Measurements from ENCODE around the gene TMOD2. TPM values are rescaled to one million over a fixed set of nuclear protein-coding genes. Genes with fewer than 3 reads are reported as not detected.

TMOD2 gene
- total RNA-seq, 1 donor from 2014 or later = 4.3 TPM

DNA sequence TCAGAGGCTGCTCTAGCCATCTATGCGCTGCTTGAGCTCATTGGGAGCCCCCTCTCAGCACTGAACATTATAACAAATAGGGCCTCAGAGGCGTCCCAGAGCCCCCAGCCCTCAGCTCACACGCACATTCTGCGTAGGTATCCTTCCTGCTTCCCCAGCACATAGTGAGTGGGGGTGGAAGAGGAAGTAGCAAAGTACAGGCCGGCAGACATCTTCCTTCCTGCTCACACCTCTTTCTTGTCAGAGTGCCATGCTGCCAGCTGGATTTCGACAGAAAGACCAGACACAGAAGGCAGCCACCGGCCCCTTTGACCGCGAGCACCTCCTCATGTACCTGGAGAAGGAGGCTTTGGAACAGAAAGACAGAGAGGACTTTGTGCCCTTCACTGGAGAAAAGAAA is 16.6 kb downstream of the TMOD2 start:
- H3K4me1 Mint-ChIP-seq (ENCODE audit: unreplicated experiment) = no peaks in the 10 kb centered on the region
- H3K4me3 Mint-ChIP-seq (ENCODE audit: unreplicated experiment) = no peak overlapping the region
- H3K36me3 Mint-ChIP-seq (ENCODE audit: unreplicated experiment) = peaks cover 18% of the 10 kb centered on the region
- no peaks in the 10 kb centered on the region for H3K27me3 Mint-ChIP-seq (ENCODE audit: unreplicated experiment)
- H3K9me3 Mint-ChIP-seq (ENCODE audit: unreplicated experiment) = no peaks in the 10 kb centered on the region
- H3K27ac Mint-ChIP-seq (ENCODE audit: unreplicated experiment) = no peak overlapping the region
- no peak for TF ChIP-seq CTCF (IDR thresholded peaks at IDR 0.05)
- DNase-seq (ENCODE audit: extremely low spot score, unreplicated experiment) = no peak

- no peak for TF ChIP-seq CTCF (IDR thresholded peaks at IDR 0.05)
- Mint-ChIP-seq H3K27ac (ENCODE audit: unreplicated experiment) (no peak overlapping the region), H3K27me3 (ENCODE audit: unreplicated experiment) (no peaks in the 10 kb centered on the region), H3K9me3 (ENCODE audit: unreplicated experiment) (no peaks in the 10 kb centered on the region), H3K36me3 (ENCODE audit: unreplicated experiment) (peaks cover 22% of the 10 kb centered on the region), H3K4me3 (ENCODE audit: unreplicated experiment) (no peak overlapping the region), H3K4me1 (ENCODE audit: unreplicated experiment) (no peaks in the 10 kb centered on the region)
- no peak for DNase-seq (ENCODE audit: extremely low spot score, unreplicated experiment)
Measured at GRCh38 chr15:51770902-51771301, 19.5 kb downstream of the TMOD2 start.

DNA sequence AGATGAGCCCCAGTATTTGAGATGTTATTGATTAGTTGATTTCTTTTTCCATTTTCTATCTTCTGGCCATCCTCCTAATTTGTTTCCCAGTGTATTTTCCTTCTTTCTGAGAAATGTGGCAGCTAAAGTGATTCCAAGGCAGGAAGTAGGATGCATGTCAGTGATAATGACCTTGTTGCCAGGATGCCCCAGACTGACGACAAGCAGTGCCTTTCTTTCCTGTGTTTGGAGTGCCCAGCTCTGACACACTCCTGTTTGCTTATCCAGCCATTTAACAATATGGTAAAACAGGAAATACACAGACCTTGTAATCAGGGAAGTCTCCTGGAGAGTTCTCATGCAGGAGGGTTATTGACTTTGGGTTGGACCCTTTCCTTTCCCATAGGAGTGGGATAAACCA is 20.4 kb downstream of the TMOD2 start:
- Mint-ChIP-seq H3K36me3 (ENCODE audit: unreplicated experiment) (peaks cover 17% of the 10 kb centered on the region), H3K4me3 (ENCODE audit: unreplicated experiment) (no peak overlapping the region), H3K27ac (ENCODE audit: unreplicated experiment) (no peak overlapping the region), H3K9me3 (ENCODE audit: unreplicated experiment) (no peaks in the 10 kb centered on the region), H3K4me1 (ENCODE audit: unreplicated experiment) (no peaks in the 10 kb centered on the region), H3K27me3 (ENCODE audit: unreplicated experiment) (no peaks in the 10 kb centered on the region)
- DNase-seq (ENCODE audit: extremely low spot score, unreplicated experiment) = no peak
- no peak for TF ChIP-seq CTCF (IDR thresholded peaks at IDR 0.05)

DNA sequence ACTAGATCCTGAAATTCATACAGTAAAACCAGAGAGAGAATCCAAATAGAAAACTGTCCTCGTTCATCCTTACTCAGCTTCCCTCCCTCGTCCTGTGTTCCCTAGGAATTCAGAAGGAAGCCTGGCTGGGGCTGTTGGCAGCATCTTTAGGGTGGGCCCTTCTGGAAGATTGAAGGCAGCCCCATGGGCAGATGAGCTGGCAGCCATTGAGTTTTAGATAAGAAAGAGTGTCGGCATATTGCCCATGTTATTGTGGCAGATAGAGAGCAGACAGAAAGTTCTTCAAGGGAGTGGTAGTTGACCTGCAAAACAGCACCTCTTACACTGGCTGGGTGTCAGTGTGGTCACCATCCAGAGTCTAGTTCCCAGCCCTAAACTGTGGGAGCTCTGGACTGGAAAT is 23.5 kb downstream of the TMOD2 start:
- H3K4me1 Mint-ChIP-seq (ENCODE audit: unreplicated experiment) = no peaks in the 10 kb centered on the region
- H3K4me3 Mint-ChIP-seq (ENCODE audit: unreplicated experiment) = no peak overlapping the region
- no peaks in the 10 kb centered on the region for H3K9me3 Mint-ChIP-seq (ENCODE audit: unreplicated experiment)
- no peak for TF ChIP-seq CTCF (IDR thresholded peaks at IDR 0.05)
- H3K27ac Mint-ChIP-seq (ENCODE audit: unreplicated experiment) = no peak overlapping the region
- H3K36me3 Mint-ChIP-seq (ENCODE audit: unreplicated experiment) = peaks cover 14% of the 10 kb centered on the region
- DNase-seq (ENCODE audit: extremely low spot score, unreplicated experiment) = no peak
- H3K27me3 Mint-ChIP-seq (ENCODE audit: unreplicated experiment) = no peaks in the 10 kb centered on the region

GRCh38 chr15:51775967-51776816 is 24.8 kb downstream of the TMOD2 start:
- Mint-ChIP-seq H3K4me1 (ENCODE audit: unreplicated experiment) (peaks cover 6% of the 10 kb centered on the region), H3K4me3 (ENCODE audit: unreplicated experiment) (no peak overlapping the region), H3K9me3 (ENCODE audit: unreplicated experiment) (no peaks in the 10 kb centered on the region), H3K36me3 (ENCODE audit: unreplicated experiment) (peaks cover 8% of the 10 kb centered on the region), H3K27me3 (ENCODE audit: unreplicated experiment) (no peaks in the 10 kb centered on the region), H3K27ac (ENCODE audit: unreplicated experiment) (no peak overlapping the region)
- peak; percentile 75 for TF ChIP-seq CTCF (IDR thresholded peaks at IDR 0.05)
- DNase-seq (ENCODE audit: extremely low spot score, unreplicated experiment) = no peak

Data from osteocyte (in vitro differentiated cells).